GM18907 (cell line): ENCODE measurements around the gene TMEM232.
"Not testable (repeated sequence)": the region's sequence is repeated elsewhere in the genome, so short reads cannot be mapped to it uniquely, and the experiment has no call there.

Experiments
- ATAC-seq: cut with Tn5 transposase; IDR thresholded peaks from one replicate; pipeline ENCODE4 v1.9.1; 2021; ENCODE audit warnings: mild to moderate bottlenecking, moderate library complexity; ENCODE audit not compliant: unreplicated experiment

The TMEM232 gene

GRCh38 chr5:110726249-110727024, at the start of gene TMEM232:
TMEM232 (minus strand) TSS chr5:110726671; CDS start chr5:110667352, 59,319 bp downstream.
- peak; percentile 100 for ATAC-seq

- ATAC-seq: no peak
Observed at GRCh38 chr5:110770286-110770685, 43.8 kb upstream of the TMEM232 start.

DNA sequence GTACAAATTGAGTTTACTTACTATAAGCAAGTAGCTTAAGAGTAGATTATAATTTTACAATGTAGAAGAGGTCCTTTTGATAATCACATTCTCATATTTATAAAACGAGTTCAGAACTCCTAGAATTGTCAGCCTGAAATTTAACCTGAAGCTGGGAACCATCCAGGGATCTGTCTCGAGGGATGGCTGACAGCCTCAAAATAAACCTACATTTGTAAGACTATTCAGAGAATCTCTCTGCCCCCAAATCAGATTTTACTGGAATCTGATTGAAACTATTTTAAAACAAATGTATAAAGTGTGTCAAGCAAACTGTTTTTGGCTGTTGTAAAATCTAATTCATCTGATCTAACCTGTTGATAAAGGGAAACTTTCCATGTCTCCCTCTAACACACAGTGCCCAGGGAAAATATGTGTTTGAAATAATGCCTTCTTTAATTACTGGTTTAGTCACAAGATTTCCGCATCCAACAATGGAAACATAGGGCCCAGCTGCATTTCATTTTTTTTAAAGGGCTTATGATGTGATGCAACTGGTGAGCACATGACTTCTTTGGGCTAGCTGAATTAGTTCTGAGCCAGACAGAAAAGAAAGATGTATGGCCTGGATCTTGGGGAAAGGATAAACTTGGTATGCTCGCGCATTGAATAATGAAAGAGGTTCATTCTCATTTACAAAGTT, 42.7 kb upstream of the TMEM232 start:
- no peak for ATAC-seq

- no peak for ATAC-seq
Observed at GRCh38 chr5:110768138-110768860, 41.8 kb upstream of the TMEM232 start.

GRCh38 chr5:110760158-110760557, 33.7 kb upstream of the TMEM232 start:
- no peak for ATAC-seq

DNA sequence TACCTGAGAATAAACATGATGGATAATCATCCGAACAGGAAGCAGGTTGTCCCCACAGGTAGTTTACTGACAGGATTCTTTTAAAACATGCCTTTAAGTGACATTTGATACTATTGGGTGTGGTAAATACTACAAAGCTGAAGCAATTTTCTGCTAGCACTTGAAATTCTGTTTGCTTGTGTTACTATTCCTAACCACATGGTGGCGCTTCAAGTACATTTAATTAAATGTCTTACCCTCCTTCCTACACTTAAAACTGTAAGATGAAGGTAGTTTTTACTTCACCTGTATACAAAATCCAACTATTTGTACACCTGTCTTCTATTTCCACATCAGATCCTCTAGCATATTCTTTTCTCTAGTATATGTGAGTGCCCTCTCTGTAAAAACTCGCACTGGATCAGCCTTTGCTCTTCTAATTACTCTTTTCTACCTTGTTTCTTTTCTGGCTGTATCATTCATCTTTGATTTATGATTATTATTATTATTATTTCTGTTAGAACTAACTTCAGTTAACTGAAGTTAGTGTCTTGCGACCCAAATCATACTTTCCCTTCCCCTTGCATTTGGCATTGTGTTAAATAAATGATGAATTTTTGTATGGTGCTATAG, 30.8 kb upstream of the TMEM232 start:
- no peak for ATAC-seq

DNA sequence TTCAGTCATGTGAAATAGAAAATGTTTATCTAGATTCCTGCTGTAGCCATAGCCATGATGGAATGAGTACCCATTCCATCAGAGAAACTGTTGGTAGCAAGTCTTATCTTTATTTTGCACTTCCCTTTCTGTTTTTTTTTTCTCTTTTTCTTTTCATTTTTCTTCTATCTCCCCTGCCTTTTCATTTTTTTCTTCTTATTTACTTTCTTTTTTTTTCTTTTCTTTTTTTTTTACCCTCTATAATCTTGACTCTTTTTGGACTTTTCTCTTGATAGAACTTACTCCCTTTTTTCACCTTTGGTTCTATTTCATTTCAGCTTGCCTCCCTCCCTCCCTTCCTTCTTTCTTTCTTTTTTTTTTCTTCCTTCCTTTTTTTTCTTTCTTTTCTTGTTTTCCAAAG, 27.7 kb upstream of the TMEM232 start:
- ATAC-seq: no peak

DNA sequence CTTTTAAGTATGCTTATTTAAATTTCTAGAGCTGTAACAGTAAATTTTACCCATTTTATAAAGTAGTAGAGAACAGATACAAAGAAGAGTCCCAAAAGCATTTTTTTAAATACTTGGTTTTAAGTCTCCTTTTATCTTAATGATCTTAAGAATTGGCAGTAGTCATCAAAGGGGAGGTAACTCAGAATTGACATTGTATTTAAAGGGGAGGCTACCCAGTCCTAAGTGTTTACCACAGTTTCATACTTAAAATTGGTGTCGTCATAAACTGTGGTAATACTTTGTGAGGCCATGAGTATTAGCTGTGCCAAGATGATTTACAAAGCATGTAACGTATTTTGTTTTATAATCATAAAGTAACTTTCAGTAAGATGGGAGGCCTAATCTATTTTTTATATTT, 27.1 kb upstream of the TMEM232 start:
- no peak for ATAC-seq

DNA sequence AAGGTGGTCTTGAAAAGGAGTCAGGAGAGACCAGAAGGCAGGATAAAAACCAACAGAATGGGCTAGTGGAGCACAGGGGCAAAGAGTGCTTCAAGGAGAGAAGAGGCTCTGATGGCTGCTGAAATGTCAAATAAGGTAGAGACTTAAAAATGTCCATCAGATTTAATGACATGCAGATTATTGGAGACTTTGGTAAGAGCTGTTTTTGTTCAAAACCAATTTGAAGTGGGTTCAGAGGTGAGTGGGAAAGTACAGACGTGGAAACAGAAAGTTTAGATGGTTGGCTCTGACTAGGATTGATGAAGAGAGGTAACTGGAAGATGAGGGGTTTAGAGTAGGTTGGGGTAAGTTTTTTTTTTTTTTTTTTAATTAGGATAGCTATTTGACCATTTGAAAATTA, 26.5 kb upstream of the TMEM232 start:
- peak; percentile 21 for ATAC-seq

DNA sequence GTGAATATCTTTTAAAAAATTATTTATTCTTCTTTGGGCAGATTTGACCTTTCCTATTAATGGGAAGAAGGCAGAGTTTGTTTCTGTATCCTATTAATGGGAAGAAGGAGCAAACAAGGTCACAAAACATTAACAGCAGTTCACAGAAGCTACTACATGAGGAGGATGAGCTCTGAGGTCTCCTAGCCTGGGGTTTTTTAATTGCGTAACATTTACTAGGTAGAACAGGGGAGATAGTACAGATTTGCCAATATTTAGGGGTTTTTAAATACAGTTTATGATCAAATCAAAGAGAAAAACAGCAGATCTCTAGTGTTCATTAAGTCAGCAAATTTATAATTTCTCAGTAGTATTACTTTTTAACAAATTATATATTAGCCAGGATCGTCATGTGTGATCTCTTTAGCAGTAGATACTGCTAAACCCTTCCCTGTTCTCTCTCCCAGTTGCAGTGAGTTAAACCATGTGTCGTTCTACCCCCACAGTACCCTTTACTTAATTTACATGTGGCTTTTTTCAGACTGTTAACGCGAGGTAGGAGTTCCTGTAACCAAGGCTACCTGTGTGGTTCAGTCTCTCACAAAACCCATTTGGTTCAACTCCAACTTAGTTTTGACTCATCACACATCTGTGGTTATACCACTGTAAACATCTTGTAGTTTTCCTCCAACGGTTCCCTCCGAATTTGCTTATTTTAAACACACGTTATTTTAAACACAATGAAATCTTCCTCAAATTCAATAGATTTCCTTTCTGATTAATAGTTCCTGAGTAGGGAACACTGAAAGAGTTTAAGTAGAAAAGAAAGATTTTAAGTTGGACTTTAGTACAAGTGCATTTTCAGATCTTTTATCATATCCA, 25.7 kb upstream of the TMEM232 start:
- ATAC-seq: peak; percentile 99

DNA sequence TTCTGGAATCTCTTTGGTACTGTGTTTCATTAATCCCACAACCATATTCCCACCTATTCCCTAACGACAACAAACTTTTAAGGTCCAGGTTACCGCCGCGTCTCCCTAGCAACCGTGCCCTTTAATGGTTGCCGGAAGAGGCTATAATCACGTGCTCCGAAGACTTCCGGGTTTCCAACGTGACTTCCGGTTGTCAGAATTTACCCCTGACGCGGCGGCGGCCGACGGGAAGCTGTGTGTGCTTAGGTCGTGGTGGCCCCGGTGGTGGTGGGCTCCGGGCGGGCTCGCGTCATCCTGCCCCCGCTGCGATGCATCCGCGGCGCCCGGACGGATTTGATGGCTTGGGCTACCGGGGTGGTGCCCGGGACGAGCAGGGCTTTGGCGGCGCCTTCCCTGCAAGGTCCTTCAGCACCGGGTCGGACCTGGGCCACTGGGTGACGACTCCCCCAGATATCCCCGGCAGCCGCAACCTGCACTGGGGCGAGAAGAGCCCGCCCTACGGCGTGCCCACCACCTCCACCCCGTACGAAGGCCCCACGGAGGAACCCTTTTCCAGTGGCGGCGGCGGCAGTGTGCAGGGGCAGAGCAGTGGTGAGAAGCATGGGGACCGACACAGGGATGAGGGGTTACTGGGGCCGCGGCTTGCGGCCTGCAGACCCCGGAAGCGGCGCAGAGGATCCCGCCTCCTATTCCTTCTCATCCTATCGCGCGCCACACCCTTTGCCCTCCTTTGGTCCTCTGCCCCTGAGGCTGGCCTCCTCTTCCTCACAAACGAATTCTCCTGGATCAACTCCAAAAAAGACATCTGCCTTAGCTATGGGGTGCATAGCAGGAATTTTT, 12.6 kb upstream of the TMEM232 start, which contains the start of gene SLC25A46:
Gene SLC25A46, plus strand, starts transcription at position 196 of the 840 bp plus-strand sequence. Its CDS starts 113 bp downstream, at position 309.
- peak; percentile 98 for ATAC-seq

DNA sequence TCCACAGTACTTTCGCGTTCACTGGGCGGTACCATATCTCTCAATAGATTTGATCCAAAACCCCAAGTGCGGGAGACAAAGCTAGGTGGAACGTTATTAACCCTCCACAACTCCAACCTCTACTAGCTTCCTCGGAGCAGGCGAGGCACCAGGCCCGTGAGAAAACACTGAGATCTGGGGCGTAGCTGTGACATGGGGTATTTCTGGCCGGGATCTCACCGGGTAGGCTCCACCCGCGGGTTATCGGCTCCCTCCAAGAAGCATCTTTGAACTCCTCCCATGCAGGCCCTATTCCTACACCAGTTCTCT, 12.0 kb upstream of the TMEM232 start:
- peak; percentile 72 for ATAC-seq

DNA sequence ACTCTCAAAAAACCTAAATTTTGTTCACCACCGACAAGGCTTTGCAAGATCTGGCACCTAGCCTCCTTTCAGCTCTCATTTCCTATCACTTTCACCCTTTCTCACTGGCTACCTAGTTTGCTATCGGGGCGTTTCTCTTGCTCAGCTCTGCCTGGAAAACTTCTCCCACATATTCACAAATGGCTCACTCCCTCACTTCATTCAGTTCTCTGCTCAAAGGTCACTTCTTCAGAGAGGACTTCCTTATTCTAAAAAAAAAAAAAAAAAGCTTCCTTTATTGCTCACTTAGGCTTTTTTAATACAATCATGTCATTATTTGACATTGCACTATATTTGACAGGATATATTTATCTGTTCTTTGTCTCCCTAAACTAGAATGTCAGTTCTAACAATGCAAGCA, 10.3 kb upstream of the TMEM232 start:
- ATAC-seq: no peak

- ATAC-seq: no peak
Observed at GRCh38 chr5:110735556-110735955, 9.1 kb upstream of the TMEM232 start.

- ATAC-seq: no peak
Observed at GRCh38 chr5:110734101-110734500, 7.6 kb upstream of the TMEM232 start.

DNA sequence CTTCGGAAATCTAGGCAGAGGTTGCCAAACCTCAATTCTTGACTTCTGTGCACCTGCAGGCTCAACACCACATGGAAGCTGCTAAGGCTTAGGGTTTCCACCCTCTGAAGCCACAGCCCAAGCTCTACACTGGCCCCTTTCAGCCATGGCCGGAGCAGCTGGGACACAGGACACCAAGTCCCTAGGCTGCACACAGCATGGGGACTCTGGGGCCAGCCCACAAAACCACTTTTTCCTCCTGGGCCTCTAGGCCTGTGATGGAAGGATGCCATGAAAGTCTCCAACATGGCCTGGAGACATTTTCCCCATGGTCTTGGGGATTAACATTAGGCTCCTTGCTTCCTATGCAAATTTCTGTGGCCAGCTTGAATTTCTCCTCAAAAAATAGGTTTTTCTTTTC, 5.0 kb upstream of the TMEM232 start:
- not testable (repeated sequence) for ATAC-seq

- ATAC-seq: peak; percentile 74
Observed at GRCh38 chr5:110727025-110727314, 499 bp upstream of the TMEM232 start.

DNA sequence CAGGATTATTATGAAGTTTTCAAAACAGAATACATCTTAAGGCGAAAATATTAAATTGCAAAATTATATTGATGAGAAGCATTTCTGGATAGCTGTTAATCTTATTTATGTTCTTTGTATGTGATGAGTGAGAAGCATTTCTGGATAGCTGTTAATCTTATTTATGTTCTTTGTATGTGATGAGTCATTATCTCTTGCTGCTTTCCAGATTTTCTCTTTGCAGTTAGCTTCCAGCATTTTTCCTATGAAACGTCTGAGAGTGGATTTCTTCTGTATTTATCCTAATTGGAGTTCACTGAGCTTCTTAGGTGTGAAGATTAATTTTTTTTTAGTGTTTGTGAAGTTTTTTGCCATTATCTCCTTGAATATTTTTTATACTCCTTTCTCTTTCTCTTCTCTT, 8.2 kb downstream of the TMEM232 start:
- no peak for ATAC-seq
